ENCODE results near the gene NOD2. TPM values are rescaled to one million over a fixed set of nuclear protein-coding genes. Genes with fewer than 3 reads are reported as not detected.

Gene NOD2
- polyA plus RNA-seq (ENCODE audit: insufficient read length in 12 of 12), result 1 to 10 TPM in 10 of 12 donors, not detected in 2; 1.1 to 2.5 (median 1.6) TPM
- long read RNA-seq, donor 1, result 0 reads
- long read RNA-seq, donor 2, result 0 reads
- long read RNA-seq, donor 3, result 0 reads
- long read RNA-seq, donor 4, result 0 reads
- long read RNA-seq, donor 5, result 0 reads
- long read RNA-seq, donor 6, result 0 reads
- long read RNA-seq, donor 7, result 0 reads
- long read RNA-seq, donor 8, result 0 reads
- long read RNA-seq, donor 9, result 0 reads
- long read RNA-seq, donor 10, partial matches to known transcripts, result 0 of 1 reads
- long read RNA-seq, donor 10, other reads (novel, unspliced or antisense), result 0 of 1 reads
- long read RNA-seq, donor 11, result 0 reads

DNA sequence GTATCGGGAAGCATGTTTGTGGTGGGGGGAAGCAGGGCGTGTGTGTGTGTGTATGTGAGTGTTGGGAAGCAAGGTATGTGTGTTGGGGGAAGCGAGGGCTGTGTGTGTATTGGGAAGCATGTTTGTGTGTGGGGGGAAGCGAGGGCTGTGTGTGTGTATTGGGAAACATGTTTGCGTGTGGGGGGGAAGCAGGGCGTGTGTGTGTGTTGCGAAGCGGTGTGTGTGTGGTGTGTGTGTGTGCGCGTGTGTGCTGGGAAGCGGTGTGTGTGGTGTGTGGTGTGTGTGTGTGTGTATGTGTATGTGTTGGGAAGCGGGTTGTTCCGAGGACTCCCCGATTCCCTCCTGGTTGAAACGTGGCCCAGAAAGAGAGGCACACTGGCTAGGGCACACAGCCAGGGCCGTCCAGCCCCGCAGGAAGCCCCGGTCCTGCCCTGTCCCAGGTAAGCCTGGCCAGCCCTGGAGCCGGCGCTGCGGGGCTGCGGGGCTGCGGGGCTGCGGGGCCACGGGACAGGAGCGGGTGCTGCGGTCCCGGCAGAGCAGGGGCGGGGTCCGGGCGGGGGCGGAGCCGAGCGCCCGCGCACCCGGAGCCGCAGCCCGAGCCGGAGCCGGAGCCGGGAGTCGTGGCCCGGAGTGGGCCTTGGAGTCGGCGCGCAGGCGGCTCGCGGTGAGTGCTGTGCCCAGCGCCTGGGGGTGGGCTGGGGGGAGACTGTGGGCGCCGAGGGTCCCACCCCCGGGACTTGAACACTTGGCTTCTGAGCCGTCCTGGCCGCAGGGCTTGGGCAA, at the start of gene NOD2:
NOD2 (plus strand) TSS at position 608 of the 783 bp plus-strand sequence. CDS start 5,890 bp downstream, outside the sequence.
- DNase-seq, result no peak

GRCh38 chr16:50644245-50644644, 49.2 kb upstream of the NOD2 start:
- DNase-seq, result no peak

DNA sequence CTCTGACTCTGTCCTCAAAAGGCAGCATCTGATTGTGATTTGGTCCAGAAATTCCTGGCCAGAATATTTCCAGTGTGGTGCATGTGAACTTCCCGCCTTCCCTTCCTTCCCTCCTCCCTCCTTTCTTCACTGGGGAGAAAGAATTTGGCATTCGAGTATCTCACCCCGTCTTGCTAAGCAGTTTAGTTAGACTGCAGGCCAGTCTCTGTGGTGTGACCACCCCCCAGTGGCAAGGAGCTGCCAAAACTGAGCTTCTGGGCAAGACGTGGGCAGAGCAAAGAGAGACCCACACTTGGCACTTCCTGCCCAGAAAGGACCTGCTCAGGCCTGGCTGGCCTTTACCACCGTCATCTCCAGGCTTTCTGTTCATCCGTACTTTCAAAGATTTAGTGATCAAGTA, 48.7 kb upstream of the NOD2 start:
- DNase-seq, result peak; percentile 37

GRCh38 chr16:50645563-50646220, 47.7 kb upstream of the NOD2 start:
- no peak for DNase-seq

DNA sequence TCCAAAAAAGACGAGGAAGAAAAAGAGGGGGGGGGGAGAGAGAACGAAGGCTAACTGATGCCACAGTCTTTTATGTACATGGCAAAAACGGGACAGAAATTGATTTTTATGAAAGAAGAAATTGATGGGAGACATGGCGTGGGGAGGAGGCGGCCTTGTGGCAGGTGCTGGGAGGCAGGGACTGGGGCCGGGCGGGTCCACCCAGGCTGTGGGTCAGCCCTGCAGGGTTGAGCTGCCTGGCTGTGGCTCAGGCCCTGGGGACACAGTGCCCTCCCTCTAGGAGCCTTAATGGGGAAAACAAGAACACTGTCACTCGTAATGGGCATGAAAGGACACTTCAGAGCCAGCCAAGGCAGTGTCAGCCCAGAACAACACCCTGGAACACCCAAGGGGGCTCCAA, 47.1 kb upstream of the NOD2 start:
- DNase-seq, result no peak

DNA sequence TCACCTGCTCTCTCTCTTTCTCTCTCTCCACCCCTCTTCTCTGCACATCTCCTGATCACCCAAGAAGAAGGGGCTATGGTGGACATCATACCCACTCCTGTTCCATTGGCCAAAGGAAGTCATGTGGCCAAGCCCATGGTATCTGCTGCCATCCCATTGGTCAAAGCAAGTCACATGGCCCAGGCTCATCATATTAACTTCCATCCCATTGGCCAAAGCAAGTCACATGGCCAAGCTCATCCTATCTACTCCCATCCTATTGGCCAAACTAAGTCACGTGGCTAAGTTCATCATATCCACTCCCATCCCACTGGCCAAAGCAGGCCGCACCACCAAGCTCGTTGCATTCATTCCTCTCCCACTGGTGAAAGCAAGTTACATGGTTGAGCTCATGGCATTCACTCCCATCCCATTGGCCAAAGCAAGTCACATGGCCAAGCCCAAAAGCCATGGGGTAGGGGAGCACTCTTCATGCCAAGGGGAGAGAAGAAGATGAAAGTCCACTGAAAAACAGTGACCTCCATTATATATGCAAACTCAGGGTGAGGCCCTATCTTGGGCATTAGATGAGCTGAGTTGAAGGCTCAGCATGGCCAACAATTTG, 41.5 kb upstream of the NOD2 start:
- DNase-seq, result no peak

- no peak for DNase-seq
These were observed 40.5 kb upstream of the NOD2 start for GRCh38 chr16:50652836-50653425.

- DNase-seq, result no peak
These were observed 39.5 kb upstream of the NOD2 start for GRCh38 chr16:50653633-50654519.

DNA sequence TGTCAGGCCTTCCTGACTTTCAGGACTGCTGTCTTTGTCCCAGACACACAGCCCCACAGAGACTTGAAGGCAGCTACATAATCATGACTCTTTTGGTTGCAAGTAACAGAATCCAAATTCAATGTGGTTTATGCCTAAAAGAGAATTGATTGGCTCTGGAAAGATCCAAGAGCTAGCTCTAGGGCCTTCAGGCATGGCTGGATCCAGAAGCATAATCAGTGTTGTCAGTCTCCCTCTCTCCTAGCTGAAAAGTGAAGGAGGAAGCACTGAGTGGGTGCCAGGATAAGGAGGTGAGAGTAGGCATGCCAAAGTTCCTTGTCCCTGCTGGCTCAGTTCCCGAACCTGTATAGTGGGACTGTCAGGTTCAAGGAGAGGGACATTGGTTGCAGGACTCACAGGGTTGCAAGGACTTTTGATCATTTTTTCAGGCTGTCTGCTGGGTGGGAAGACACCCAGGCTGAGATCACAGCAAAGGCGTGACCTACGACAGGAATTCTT, 37.8 kb upstream of the NOD2 start:
- no peak for DNase-seq

- no peak for DNase-seq
These were observed 36.2 kb upstream of the NOD2 start for GRCh38 chr16:50657241-50657640.

DNA sequence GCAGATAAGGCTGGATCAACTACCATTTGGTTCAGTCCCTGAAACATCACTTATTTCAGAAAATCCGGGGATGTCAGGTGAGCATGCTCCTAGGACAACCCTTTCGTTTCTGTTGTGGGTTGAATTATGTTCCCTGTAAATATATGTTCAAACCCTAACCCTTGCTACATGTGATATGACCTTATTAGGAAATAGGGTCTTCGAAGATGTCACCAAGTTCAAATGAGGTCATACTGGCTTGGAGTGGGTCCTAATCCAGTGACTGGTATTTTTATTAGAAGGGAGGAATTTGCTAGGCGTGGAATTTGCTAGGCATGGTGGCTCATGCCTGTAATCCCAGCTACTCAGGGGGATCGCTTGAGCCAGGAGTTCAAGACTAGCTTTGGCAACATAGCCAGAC, 33.6 kb upstream of the NOD2 start:
- DNase-seq, result no peak

GRCh38 chr16:50662306-50662940, 31.0 kb upstream of the NOD2 start:
- no peak for DNase-seq

DNA sequence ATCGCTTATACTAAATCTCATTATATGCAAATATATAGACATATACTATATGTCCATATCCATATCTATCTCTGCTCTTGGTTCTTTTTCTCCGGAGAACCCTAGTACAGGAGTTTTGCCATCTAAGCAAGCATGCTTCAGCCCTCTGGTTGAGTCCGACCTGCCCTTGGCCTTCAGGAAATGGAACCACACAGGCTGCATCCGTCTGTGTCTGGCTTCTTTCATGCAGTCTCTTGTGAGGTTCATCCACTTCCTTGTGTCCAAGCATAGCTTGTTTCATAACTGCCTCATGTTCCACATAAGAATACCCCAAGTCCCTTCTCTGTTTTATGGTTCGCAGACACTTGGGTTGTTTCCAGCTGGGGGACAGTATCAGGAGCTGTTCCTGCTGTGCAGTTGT, 29.1 kb upstream of the NOD2 start:
- no peak for DNase-seq

GRCh38 chr16:50665128-50665878, 28.1 kb upstream of the NOD2 start:
- peak; percentile 89 for DNase-seq

GRCh38 chr16:50666658-50667496, 26.5 kb upstream of the NOD2 start:
- DNase-seq, result no peak

DNA sequence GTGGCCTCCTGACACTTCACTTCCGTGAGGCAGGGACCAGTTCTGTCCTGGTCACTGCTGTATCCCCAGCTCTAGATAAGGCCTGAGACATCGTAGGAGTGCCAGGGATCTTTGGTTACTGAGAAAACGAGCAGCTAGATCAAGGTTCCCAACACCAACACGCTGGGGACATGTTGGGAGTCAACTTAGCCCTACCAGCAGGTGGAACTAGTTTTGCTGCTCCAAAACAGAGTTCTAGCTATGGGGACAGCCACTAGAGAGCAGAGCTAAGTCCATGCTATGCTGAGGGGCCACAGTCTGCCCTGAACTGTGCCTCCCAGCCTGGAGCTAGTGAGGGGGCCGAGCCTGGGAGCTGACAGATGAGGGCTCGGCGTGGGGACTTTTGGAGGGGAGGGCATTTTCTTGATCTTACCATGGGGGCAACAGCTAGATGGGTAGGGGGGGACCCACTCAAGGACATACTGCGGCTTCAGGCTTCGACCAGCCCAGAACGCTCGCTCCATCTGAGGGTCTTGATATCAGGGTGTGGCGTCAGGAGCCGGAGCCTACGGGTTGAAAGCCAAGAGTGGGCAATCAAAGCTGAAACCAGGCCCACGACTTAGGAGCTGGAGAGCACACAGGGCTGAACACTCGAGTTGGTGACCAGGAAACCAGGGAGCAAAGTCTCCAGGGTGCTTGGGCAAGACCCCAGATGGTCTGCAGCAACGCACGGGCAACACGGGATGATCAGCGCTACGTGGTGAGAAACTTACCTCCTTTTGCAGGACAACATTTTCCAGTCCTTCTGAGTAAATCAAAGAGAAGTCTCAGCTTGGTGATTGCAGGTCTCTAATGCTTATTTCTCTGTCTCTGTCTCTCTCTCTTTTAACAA, 25.7 kb upstream of the NOD2 start:
- DNase-seq, result no peak

DNA sequence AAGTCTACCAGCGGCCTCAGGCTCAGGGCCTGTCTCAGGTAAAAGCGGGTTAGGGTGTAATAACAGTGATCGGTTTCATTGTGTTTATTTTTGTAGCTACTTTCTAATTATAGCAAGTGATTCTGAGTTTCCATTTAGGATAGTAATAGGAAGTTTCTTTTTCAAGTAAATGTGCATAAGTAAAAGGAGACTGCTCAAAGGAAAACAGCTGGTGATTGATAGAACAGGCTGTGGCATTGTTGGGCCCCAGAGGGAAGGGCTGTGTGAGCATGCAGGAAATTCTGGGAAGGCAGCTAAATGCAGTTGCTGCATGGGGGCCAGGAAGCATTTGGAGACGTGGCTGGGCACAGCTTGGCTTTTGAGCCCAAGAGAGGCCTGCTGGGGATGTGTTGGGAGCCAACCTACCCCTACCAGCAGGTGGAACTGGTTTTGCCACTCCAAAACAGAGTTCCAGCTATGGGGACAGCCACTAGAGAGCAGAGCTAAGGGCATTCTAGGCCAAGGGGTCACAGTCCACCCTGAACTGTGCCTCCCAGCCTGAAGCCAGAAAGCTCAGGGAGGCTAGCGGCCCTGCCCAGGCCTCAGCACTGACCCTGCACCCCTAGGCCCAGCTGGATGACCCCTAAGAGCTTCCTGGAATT, 24.9 kb upstream of the NOD2 start:
- no peak for DNase-seq
